ENCODE data around the gene PCDHGA2.
A peak's percentile ranks its signal among the peaks of the same experiment; 100 is the strongest.

PCDHGA2 gene

GRCh38 chr5:141392429-141393198 lies 54.1 kb downstream of the PCDHGA2 start, which contains the start of gene PCDHGA8:
Gene PCDHGA8, plus strand, starts transcription at chr5:141392633. Its CDS starts 181 bp downstream, at chr5:141392814.
- peak; percentile 24 for DNase-seq (ENCODE audit: low read depth)
- TF ChIP-seq CTCF (conservative IDR thresholded peaks at IDR 0.05; ENCODE audit: control insufficient read depth, insufficient read depth, low read depth, low read length): peak; percentile 18
- H3K4me3 ChIP-seq (ENCODE audit: control insufficient read depth, low read depth, low read length): no peak within 1 kb of the TSS

Data from fibroblast of mammary gland (primary cell).